Karpas-422 (cell line): Measurements from ENCODE around the gene SLC1A2. TPM values are rescaled to one million over a fixed set of nuclear protein-coding genes. Genes with fewer than 3 reads are reported as not detected.

Experiments
- DNase-seq: peaks from one replicate; pipeline ENCODE4 v3.0.0-alpha.2; 2015
- H2AFZ ChIP-seq: fragments of 200-600 bp; sonication (generic); 2 replicates; pipeline ENCODE4 v1.6.1; 2014; ENCODE audit warnings: antibody characterized with exemption, low read length, mixed read lengths
- H3K27ac ChIP-seq: fragments of 200-600 bp; sonication (generic); 2 replicates; pipeline ENCODE4 v1.5.1; 2014; ENCODE audit warnings: mild to moderate bottlenecking, low read length, moderate library complexity
- H3K27me3 ChIP-seq: fragments of 200-600 bp; sonication (generic); 2 replicates; pipeline ENCODE4 v1.6.1; 2014; ENCODE audit warnings: low read length, mixed read lengths
- H3K36me3 ChIP-seq: fragments of 200-600 bp; sonication (generic); 2 replicates; pipeline ENCODE4 v1.6.1; 2014; ENCODE audit warnings: low read length, mixed read lengths; ENCODE audit not compliant: insufficient read depth
- H3K4me1 ChIP-seq: fragments of 200-600 bp; sonication (generic); 2 replicates; pipeline ENCODE4 v1.6.1; 2014; ENCODE audit warnings: mild to moderate bottlenecking, low read length, mixed read lengths
- H3K4me2 ChIP-seq: fragments of 200-600 bp; sonication (generic); 2 replicates; pipeline ENCODE4 v1.6.1; 2014; ENCODE audit warnings: low read length, low read depth, mild to moderate bottlenecking; ENCODE audit not compliant: poor library complexity, severe bottlenecking
- H3K4me3 ChIP-seq: fragments of 200-600 bp; sonication (generic); 2 replicates; pipeline ENCODE4 v1.5.1; 2014; ENCODE audit warnings: mild to moderate bottlenecking, antibody characterized with exemption, low read length, mixed read lengths
- H3K79me2 ChIP-seq: fragments of 200-600 bp; sonication (generic); 2 replicates; pipeline ENCODE4 v1.6.1; 2014; ENCODE audit warnings: mild to moderate bottlenecking, low read length, mixed read lengths
- H3K9ac ChIP-seq: fragments of 200-600 bp; sonication (generic); 2 replicates; pipeline ENCODE4 v1.6.0; 2014; ENCODE audit warnings: low read length
- H3K9me2 ChIP-seq: fragments of 200-600 bp; sonication (generic), shearing (Covaris generic); replicated peaks from 2 replicates; pipeline ENCODE4 v1.6.0; 2014; ENCODE audit warnings: mild to moderate bottlenecking, low read length, moderate library complexity; ENCODE audit not compliant: insufficient read depth
- H3K9me3 ChIP-seq: fragments of 300-700, 200-600 bp; sonication (generic); 2 replicates; pipeline ENCODE4 v1.6.1; 2014; ENCODE audit warnings: low read length, mixed read lengths
- H4K20me1 ChIP-seq: fragments of 200-600 bp; sonication (generic); 2 replicates; pipeline ENCODE4 v1.6.1; 2014; ENCODE audit warnings: mild to moderate bottlenecking, antibody characterized with exemption, low read length, low read depth; ENCODE audit not compliant: insufficient read depth
- total RNA-seq: library from RNA; depleted of rRNA; stranded (reverse); fragments of >200 nt; shearing (Covaris generic); gene quantifications from 2 replicates; pipeline ENCODE4 v1.2.3, GENCODE V29; 2014; ENCODE audit warnings: low replicate concordance

SLC1A2 gene
- total RNA-seq, 1 experiment from 2014 or later: not detected

DNA sequence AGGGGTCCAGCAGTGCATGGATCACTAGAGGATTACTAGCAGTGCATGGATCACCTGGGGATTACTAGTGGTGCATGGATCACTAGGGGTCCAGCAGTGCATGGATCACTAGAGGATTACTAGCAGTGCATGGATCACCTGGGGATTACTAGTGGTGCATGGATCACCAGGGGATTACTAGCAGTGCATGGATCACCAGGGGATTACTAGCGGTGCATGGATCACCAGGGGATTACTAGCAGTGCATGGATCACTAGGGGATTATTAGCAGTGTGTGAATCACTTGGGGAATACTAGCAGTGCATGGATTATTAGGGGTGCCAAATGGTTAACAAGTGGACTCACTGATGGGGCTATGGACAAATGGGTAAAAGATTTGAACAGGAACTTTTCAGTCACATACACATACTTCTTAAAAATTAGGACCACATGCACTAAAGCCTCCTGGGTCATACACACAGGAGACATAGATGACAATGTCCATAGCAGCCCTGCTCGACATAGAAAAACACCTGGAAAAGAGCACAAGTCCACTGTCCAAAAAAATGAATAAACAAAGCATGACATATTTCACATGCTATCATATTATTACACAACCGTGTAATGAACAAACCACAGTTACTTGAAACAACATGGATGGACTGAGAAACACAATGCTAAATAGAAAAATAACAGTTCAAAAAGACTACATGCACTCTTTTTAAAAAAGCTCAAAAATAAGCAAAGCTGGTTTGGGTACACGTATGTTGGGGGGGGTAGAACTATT, 170.6 kb downstream of the SLC1A2 start:
- no peaks in the 10 kb centered on the region for H4K20me1 ChIP-seq

GRCh38 chr11:35247863-35248262, 171.5 kb downstream of the SLC1A2 start:
- Histone ChIP-seq H2AFZ (no peak overlapping the region), H3K36me3 (no peaks in the 10 kb centered on the region), H3K4me2 (no peak overlapping the region), H3K9me2 (no peaks in the 10 kb centered on the region), H3K27ac (no peak overlapping the region), H3K27me3 (no peaks in the 10 kb centered on the region), H3K79me2 (no peaks in the 10 kb centered on the region), H3K4me1 (no peaks in the 10 kb centered on the region), H4K20me1 (no peaks in the 10 kb centered on the region), H3K9ac (no peak overlapping the region), H3K4me3 (no peak overlapping the region), H3K9me3 (no peaks in the 10 kb centered on the region)
- DNase-seq: no peak

More for the DNA sequence above, 170.6 kb downstream of the SLC1A2 start:
- Histone ChIP-seq H3K4me1 (no peaks in the 10 kb centered on the region), H3K9me2 (no peaks in the 10 kb centered on the region), H3K36me3 (no peaks in the 10 kb centered on the region), H3K4me3 (no peak overlapping the region), H3K27me3 (no peaks in the 10 kb centered on the region), H3K27ac (no peak overlapping the region), H3K79me2 (no peaks in the 10 kb centered on the region), H3K9me3 (no peaks in the 10 kb centered on the region), H2AFZ (no peak overlapping the region), H3K9ac (no peak overlapping the region), H3K4me2 (no peak overlapping the region)
- DNase-seq: no peak

DNA sequence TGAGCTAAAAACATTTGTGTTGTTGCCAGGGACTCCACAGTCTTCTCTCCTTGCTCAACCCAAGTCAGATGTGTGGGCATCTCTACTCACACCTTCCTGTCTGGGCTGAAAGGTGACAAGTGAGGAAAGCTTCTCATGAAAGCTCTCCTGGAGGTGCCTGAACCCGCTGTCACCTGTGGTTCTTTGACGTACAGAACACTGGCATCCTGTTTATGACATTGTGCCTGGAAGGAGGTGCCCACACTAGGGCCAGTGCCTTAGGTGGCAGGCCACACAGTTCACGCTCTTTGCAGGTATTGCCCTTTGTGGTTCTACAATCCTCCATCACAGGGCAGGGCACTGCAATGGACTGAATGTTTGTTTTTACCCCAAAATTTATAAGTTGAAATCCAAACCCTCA, 171.9 kb downstream of the SLC1A2 start:
- Histone ChIP-seq H3K4me1 (no peaks in the 10 kb centered on the region), H3K27me3 (no peaks in the 10 kb centered on the region), H4K20me1 (no peaks in the 10 kb centered on the region), H3K27ac (no peak overlapping the region), H3K4me2 (no peak overlapping the region), H3K36me3 (no peaks in the 10 kb centered on the region), H3K9me3 (no peaks in the 10 kb centered on the region), H3K9me2 (no peaks in the 10 kb centered on the region), H3K4me3 (no peak overlapping the region), H3K79me2 (no peaks in the 10 kb centered on the region), H3K9ac (no peak overlapping the region), H2AFZ (no peak overlapping the region)
- no peak for DNase-seq

GRCh38 chr11:35246745-35247144, 172.6 kb downstream of the SLC1A2 start:
- no peak overlapping the region for H3K4me2 ChIP-seq
- H3K27me3 ChIP-seq: no peaks in the 10 kb centered on the region
- no peaks in the 10 kb centered on the region for H3K36me3 ChIP-seq
- H3K4me3 ChIP-seq: no peak overlapping the region
- no peaks in the 10 kb centered on the region for H3K9me2 ChIP-seq
- no peak overlapping the region for H2AFZ ChIP-seq
- H3K79me2 ChIP-seq: no peaks in the 10 kb centered on the region
- no peak overlapping the region for H3K9ac ChIP-seq
- H3K27ac ChIP-seq: no peak overlapping the region
- no peaks in the 10 kb centered on the region for H3K9me3 ChIP-seq
- H3K4me1 ChIP-seq: no peaks in the 10 kb centered on the region
- DNase-seq: no peak
- no peaks in the 10 kb centered on the region for H4K20me1 ChIP-seq

- H3K79me2 ChIP-seq: no peaks in the 10 kb centered on the region
- H3K36me3 ChIP-seq: no peaks in the 10 kb centered on the region
- no peak overlapping the region for H3K27ac ChIP-seq
- H3K9me2 ChIP-seq: no peaks in the 10 kb centered on the region
- H2AFZ ChIP-seq: no peak overlapping the region
- H3K9me3 ChIP-seq: no peaks in the 10 kb centered on the region
- no peaks in the 10 kb centered on the region for H3K27me3 ChIP-seq
- H3K4me1 ChIP-seq: no peaks in the 10 kb centered on the region
- no peak overlapping the region for H3K4me2 ChIP-seq
- DNase-seq: no peak
- no peak overlapping the region for H3K9ac ChIP-seq
- no peaks in the 10 kb centered on the region for H4K20me1 ChIP-seq
- no peak overlapping the region for H3K4me3 ChIP-seq
Observed at GRCh38 chr11:35245786-35246185, 173.6 kb downstream of the SLC1A2 start.

DNA sequence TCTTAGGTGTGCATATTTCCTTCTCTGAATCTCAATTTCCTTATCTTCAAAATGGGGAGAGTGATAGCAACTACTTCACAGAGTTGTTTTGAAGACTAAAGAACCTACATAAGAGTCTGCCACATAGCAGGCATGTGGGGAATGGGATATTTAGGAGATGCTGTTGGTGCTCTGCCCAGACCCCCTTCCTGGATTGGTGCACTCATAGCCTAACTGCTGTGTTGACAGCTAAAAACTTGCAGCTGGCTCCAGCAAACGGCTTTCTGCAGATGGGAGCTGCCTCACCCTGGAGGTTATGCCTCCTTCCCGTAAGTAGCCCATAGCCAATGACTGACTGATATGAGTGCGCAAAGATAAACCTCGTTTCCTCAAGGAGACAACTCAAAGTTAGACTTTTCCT, 174.3 kb downstream of the SLC1A2 start:
- DNase-seq: no peak
- Histone ChIP-seq H3K79me2 (no peaks in the 10 kb centered on the region), H3K4me1 (no peaks in the 10 kb centered on the region), H2AFZ (no peak overlapping the region), H3K27me3 (no peaks in the 10 kb centered on the region), H3K27ac (no peak overlapping the region), H3K36me3 (no peaks in the 10 kb centered on the region), H3K9ac (no peak overlapping the region), H3K4me3 (no peak overlapping the region), H3K9me3 (no peaks in the 10 kb centered on the region), H3K9me2 (no peaks in the 10 kb centered on the region), H3K4me2 (no peak overlapping the region), H4K20me1 (no peaks in the 10 kb centered on the region)

- no peaks in the 10 kb centered on the region for H3K4me1 ChIP-seq
- no peaks in the 10 kb centered on the region for H3K9me2 ChIP-seq
- H2AFZ ChIP-seq: no peak overlapping the region
- no peaks in the 10 kb centered on the region for H3K9me3 ChIP-seq
- no peak overlapping the region for H3K9ac ChIP-seq
- no peaks in the 10 kb centered on the region for H4K20me1 ChIP-seq
- no peaks in the 10 kb centered on the region for H3K79me2 ChIP-seq
- DNase-seq: no peak
- no peaks in the 10 kb centered on the region for H3K36me3 ChIP-seq
- H3K27ac ChIP-seq: no peak overlapping the region
- no peak overlapping the region for H3K4me2 ChIP-seq
- no peaks in the 10 kb centered on the region for H3K27me3 ChIP-seq
- no peak overlapping the region for H3K4me3 ChIP-seq
Observed at GRCh38 chr11:35243774-35244173, 175.6 kb downstream of the SLC1A2 start.

DNA sequence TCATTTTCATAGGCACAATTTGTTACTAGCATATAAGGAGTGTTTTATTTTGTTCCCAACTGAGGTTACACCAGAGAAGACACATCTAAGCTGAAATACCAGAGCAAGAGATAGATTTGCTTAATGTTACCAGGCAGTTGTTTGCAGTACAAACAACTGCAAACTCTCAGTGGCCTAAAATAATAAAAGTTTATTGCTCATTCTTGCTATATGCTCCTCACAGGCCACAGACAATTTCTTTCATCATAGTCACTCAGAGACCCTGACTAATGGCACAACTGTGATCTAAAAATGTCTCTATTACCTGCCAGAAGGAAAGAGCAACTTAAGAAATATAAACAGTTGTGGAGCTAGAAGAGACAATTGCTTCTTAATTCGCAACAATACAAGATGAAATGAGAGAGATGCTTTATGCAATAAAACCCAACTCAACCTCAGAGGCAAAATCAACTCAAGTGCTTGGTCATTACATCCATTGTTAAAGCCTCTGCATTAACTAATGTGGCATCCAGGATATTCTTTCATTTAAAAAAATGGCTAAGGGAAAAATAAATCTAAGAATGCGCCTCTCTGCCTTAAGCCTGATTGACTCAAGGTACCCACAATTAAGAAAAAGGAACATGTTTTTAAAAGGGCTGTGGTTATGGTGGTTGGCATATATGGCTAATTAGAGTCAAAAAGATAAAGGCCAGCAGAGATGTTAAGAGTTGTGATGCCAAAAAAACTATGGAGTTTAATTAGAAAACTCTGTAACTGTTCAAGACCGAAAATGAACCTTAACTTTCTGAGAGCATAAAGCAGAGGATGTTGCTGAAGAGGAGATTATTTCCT, 176.7 kb downstream of the SLC1A2 start:
- no peaks in the 10 kb centered on the region for H3K27me3 ChIP-seq
- no peaks in the 10 kb centered on the region for H3K79me2 ChIP-seq
- H3K36me3 ChIP-seq: no peaks in the 10 kb centered on the region
- no peak overlapping the region for H3K4me2 ChIP-seq
- no peak overlapping the region for H3K9ac ChIP-seq
- 0 out of 2 replicates have a peak, but pooled peaks cover 3% of the 10 kb centered on the region for H3K4me1 ChIP-seq
- H3K27ac ChIP-seq: no peak overlapping the region
- no peaks in the 10 kb centered on the region for H4K20me1 ChIP-seq
- H3K9me2 ChIP-seq: no peaks in the 10 kb centered on the region
- H3K4me3 ChIP-seq: no peak overlapping the region
- H3K9me3 ChIP-seq: no peaks in the 10 kb centered on the region
- no peak for DNase-seq
- H2AFZ ChIP-seq: no peak overlapping the region
